GM19468 (cell line): ENCODE measurements around the gene RPS6KA2.

ENCODE experiments used
- ATAC-seq: cut with Tn5 transposase; IDR thresholded peaks from one replicate; pipeline ENCODE4 v1.9.1; 2021; ENCODE audit warnings: mild to moderate bottlenecking, moderate library complexity, moderate number of reproducible peaks; ENCODE audit not compliant: unreplicated experiment; ENCODE audit errors: extremely low read depth

The RPS6KA2 gene

GRCh38 chr6:166627033-166627874, at the start of gene RPS6KA2:
TSS of gene RPS6KA2 (minus strand) at chr6:166627251. CDS start at chr6:166627019, 232 bp downstream.
- ATAC-seq, result peak; percentile 74

- ATAC-seq, result no peak
Measured at GRCh38 chr6:166676270-166676860, 49.3 kb upstream of the RPS6KA2 start.

- no peak for ATAC-seq
Measured at GRCh38 chr6:166675736-166676135, 48.7 kb upstream of the RPS6KA2 start.

- ATAC-seq, result no peak
Measured at GRCh38 chr6:166673309-166673708, 46.3 kb upstream of the RPS6KA2 start.

- ATAC-seq, result no peak
Measured at GRCh38 chr6:166672624-166673206, 45.7 kb upstream of the RPS6KA2 start.

- no peak for ATAC-seq
Measured at GRCh38 chr6:166672146-166672545, 45.1 kb upstream of the RPS6KA2 start.

- ATAC-seq, result no peak
Measured at GRCh38 chr6:166671434-166672081, 44.5 kb upstream of the RPS6KA2 start.

- ATAC-seq, result no peak
Measured at GRCh38 chr6:166670894-166671293, 43.8 kb upstream of the RPS6KA2 start.

GRCh38 chr6:166670013-166670412, 43.0 kb upstream of the RPS6KA2 start:
- ATAC-seq, result no peak

- no peak for ATAC-seq
Measured at GRCh38 chr6:166667796-166668610, 41.0 kb upstream of the RPS6KA2 start.

GRCh38 chr6:166664135-166664534, 37.1 kb upstream of the RPS6KA2 start:
- no peak for ATAC-seq

- no peak for ATAC-seq
Measured at GRCh38 chr6:166663568-166663967, 36.5 kb upstream of the RPS6KA2 start.

GRCh38 chr6:166662690-166663089, 35.6 kb upstream of the RPS6KA2 start:
- ATAC-seq, result no peak

- ATAC-seq, result no peak
Measured at GRCh38 chr6:166661327-166662085, 34.5 kb upstream of the RPS6KA2 start.

GRCh38 chr6:166660157-166660688, 33.2 kb upstream of the RPS6KA2 start:
- no peak for ATAC-seq

- no peak for ATAC-seq
Measured at GRCh38 chr6:166659581-166659980, 32.5 kb upstream of the RPS6KA2 start.

- ATAC-seq, result no peak
Measured at GRCh38 chr6:166658792-166659150, 31.7 kb upstream of the RPS6KA2 start.

GRCh38 chr6:166658115-166658791, 31.2 kb upstream of the RPS6KA2 start:
- no peak for ATAC-seq

- no peak for ATAC-seq
Measured at GRCh38 chr6:166657531-166657930, 30.5 kb upstream of the RPS6KA2 start.
